Measurements from ENCODE around the gene ARRDC5.

GRCh38 chr19:4873930-4874329, 28.8 kb downstream of the ARRDC5 start:
- TF ChIP-seq GABPA (IDR thresholded peaks at IDR 0.05; ENCODE audit: low read depth) = no peak
- no peak for TF ChIP-seq USF2 (IDR thresholded peaks at IDR 0.05; ENCODE audit: borderline replicate concordance, low read depth, low read length)
- TF ChIP-seq CTCF (IDR thresholded peaks at IDR 0.05) = no peak

Data from SK-N-SH (cell line).